Daoy (cell line): ENCODE measurements around the gene SLC11A1. TPM values are rescaled to one million over a fixed set of nuclear protein-coding genes. Genes with fewer than 3 reads are reported as not detected.
A peak's percentile ranks its signal among the peaks of the same experiment; 100 is the strongest.

Experiments
- DNase-seq: peaks from one replicate; pipeline ENCODE4 v3.0.0-alpha.2; 2015; ENCODE audit warnings: low read depth
- total RNA-seq: library from RNA; depleted of rRNA; stranded (reverse); fragments of >200 nt; shearing (Covaris generic); gene quantifications from 2 replicates; pipeline ENCODE4 v1.2.3, GENCODE V29; 2014

SLC11A1 gene
- total RNA-seq, 1 experiment from 2014 or later: not detected

DNA sequence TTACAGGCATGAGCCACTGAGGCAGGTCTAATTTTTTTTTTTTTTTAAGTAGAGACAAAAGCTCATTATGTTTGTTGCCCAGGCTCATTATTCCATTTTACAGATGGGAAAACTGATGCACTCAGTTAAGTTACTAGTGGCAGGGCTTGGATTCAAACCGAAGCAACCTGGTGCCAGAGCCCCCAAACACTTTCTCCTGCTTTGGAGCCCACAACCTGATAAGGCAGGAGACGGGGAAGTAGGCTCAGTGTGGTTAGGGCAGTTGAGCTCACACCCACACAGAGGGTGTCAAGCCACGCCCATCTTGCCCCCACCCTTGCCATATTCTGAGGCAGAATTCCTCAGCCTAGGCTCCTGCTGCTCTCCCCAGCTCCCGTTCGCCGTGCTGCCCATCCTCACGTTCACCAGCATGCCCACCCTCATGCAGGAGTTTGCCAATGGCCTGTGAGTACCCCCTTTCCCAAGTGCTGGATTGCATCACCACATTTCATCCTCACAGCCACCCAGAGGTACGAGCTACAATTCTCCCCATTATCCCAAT lies 11.7 kb downstream of the SLC11A1 start:
- no peak for DNase-seq

- no peak for DNase-seq
These were observed 12.4 kb downstream of the SLC11A1 start for GRCh38 chr2:218394298-218395089.

DNA sequence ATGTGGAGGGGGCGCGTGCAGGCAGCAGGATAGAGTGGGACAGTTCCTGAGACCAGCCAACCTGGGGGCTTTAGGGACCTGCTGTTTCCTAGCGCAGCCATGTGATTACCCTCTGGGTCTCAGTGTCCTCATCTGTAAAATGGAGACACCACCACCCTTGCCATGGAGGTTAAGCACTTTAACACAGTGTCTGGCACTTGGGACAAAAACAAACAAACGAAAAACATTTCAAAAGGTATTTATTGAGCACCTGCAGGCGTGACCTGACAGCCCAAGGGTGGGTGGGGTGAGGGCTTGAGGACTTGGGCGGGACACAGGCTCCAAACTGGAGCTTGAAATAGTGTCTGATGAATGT lies 13.0 kb downstream of the SLC11A1 start:
- no peak for DNase-seq

GRCh38 chr2:218395456-218395825 lies 13.4 kb downstream of the SLC11A1 start:
- peak; percentile 32 for DNase-seq

- peak; percentile 95 for DNase-seq
These were observed 14.0 kb downstream of the SLC11A1 start for GRCh38 chr2:218395826-218396687.

- DNase-seq: peak; percentile 90
These were observed 14.8 kb downstream of the SLC11A1 start for GRCh38 chr2:218396688-218397462.

DNA sequence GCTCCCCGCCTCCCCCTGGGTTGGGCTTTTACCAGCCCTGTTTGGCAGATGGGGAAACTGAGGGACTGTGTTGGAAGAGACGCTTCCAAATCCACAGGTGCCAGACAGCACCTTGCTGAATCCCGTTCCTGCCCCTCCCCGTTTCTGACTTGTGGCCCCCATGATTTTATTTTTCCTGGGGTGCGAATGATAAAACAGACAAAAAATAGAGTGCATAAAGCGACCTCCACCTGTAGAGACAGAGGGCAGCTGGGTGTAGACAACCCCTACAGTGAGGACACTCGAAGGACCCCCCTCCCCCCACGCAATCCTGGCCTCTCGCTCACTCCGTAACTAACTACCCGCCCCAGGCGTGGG lies 15.4 kb downstream of the SLC11A1 start:
- no peak for DNase-seq

GRCh38 chr2:218397820-218398436 lies 15.9 kb downstream of the SLC11A1 start:
- peak; percentile 85 for DNase-seq

DNA sequence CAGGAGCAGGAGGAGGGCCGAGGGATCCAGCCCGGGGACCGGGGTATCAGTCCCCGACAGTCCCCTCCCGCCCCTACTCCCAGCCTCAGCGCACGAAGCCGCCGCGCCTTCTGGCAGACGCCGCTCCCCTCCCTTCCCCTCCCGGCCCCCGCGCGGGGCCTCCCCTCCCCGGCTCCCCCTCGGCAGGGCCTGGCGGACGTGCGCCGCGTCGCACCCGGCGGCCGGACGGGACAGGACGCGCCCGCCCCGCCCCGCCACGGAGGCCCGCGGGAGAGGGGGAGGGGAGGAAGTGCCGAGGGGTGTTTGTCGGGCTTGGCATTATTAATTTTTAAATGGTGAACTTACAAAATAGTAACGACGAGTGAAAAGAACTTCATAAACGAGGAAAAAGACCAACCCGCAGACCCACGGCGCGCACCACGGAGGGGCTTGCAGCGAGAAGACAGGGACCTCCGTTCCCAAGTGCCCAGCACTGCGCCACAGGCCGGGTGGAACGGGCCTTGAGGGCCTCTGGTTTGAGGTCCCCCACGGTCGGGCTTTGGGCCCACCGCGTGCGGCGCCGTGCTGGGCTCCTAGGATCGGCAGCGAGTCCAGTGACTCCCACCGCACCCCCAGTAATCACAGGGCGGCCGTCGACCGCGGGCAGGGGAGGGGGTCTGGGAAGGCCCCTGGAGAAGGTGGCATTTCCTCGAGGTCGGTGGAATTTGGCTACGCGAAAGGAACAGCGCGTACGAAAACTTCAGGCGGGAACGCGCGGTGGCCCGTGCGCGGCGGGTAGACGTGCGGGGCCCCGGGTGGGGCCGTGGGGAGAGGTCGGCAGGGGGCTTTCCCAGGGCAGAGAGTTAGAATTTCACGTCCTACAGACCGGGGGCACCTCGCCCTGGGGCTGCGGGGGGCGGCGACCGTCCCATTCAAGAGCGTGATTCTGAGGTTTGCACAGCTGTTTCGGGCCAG lies 16.6 kb downstream of the SLC11A1 start:
- peak; percentile 71 for DNase-seq

DNA sequence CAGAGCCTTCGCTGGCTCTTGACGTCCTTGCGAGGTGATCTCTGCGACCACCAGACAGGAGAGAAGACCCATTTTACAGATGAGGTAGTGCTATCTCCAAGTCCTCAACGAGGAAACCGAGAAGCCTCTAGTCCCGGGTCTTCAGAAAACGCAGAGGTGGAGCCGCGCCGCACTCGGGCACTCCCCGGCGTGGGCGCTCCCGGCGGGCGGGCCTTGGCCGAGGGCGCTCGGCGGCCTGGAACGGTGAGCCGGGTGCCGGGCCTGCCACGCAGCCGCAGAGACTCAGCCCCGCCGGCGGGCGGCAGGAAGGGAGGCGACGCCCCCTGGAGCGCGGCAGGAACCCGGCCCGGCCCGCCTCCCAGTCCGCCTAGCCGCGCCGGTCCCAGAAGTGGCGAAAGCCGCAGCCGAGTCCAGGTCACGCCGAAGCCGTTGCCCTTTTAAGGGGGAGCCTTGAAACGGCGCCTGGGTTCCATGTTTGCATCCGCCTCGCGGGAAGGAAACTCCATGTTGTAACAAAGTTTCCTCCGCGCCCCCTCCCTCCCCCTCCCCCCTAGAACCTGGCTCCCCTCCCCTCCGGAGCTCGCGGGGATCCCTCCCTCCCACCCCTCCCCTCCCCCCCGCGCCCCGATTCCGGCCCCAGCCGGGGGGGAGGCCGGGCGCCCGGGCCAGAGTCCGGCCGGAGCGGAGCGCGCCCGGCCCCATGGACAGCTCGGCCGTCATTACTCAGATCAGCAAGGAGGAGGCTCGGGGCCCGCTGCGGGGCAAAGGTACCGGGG lies 17.5 kb downstream of the SLC11A1 start, which contains the start of gene CTDSP1:
CTDSP1 (plus strand) TSS at position 478 of the 776 bp plus-strand sequence; CDS start at position 701, 223 bp downstream.
- peak; percentile 97 for DNase-seq

DNA sequence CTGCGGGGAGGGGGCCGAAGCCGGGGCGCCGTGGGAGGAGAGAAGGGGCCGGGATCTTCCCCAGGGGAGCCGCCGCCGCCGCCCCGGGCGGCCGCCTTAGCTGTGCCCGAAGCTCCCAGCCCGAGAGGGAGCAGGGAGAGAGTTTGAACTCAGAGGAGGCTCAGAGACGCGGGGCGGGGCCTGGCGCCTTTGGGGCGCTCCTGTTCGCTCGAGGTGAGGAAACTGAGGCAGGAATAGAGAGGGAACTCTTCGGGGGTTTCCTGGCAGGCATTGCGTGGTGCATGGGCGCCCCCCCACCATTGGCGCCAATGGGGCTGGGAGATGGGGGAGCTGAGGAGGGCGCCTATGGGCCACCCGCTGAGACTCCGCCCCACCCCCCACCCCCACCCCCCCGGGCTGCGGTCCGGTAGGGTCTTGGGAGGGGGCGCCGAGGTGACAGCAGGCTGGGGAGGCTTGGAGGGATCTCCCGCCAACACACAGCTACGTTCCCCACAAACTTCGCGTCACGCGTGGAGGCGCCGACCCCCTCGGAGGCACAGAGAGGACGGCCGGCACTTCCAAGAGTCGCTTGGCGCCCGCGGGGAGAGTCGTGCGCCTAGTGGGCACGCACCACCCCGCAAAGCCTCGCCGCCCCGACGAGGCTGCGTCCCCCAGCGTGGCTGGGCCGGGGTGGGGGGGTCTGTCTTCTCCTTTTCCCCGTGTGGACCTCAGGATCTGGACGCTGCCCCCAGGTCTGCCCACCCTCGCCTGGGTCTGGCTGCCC lies 18.3 kb downstream of the SLC11A1 start:
- DNase-seq: peak; percentile 34

GRCh38 chr2:218400930-218401881 lies 19.1 kb downstream of the SLC11A1 start:
- no peak for DNase-seq

GRCh38 chr2:218401890-218402289 lies 19.8 kb downstream of the SLC11A1 start:
- DNase-seq: no peak

DNA sequence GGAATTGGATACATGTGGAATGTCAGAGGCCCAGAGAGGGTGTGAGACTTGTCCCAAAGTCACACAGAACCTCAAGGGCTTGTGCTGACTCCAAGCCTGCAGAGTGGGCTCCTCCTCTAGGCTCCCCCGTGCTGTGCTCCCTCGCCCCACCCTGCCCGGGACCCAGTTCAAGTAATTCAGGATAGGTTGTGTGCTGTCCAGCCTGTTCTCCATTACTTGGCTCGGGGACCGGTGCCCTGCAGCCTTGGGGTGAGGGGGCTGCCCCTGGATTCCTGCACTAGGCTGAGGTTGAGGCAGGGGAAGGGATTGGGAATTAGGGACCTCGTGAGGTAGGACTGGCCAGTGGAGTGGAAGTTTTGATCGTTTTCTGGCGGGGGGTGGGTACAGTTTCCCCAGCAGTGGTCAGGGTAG lies 20.4 kb downstream of the SLC11A1 start:
- no peak for DNase-seq

GRCh38 chr2:218402911-218403411 lies 20.9 kb downstream of the SLC11A1 start:
- DNase-seq: no peak

DNA sequence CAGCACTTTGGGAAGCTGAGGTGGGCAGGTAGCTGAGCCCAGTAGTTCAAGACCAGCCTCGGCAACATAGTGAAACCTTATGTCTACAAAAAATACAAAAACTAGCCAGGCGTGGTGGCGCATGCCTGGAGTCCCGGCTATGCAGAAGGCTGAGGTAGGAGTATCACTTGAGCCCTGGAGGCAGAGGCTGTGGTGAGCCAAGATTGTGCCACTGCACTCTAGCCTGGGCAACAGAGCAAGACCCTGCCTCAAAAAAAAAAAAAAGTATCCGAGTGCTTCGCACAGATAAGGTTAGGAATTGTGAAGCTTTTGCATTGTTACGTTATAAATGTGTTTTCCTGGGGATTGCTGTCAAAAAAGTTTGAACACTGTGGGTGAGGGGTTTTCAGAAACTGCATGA lies 21.7 kb downstream of the SLC11A1 start:
- DNase-seq: no peak

DNA sequence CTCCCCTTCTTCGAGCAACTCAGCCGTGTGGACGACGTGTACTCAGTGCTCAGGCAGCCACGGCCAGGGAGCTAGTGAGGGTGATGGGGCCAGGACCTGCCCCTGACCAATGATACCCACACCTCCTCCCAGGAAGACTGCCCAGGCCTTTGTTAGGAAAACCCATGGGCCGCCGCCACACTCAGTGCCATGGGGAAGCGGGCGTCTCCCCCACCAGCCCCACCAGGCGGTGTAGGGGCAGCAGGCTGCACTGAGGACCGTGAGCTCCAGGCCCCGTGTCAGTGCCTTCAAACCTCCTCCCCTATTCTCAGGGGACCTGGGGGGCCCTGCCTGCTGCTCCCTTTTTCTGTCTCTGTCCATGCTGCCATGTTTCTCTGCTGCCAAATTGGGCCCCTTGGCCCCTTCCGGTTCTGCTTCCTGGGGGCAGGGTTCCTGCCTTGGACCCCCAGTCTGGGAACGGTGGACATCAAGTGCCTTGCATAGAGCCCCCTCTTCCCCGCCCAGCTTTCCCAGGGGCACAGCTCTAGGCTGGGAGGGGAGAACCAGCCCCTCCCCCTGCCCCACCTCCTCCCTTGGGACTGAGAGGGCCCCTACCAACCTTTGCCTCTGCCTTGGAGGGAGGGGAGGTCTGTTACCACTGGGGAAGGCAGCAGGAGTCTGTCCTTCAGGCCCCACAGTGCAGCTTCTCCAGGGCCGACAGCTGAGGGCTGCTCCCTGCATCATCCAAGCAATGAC lies 22.4 kb downstream of the SLC11A1 start:
- no peak for DNase-seq
